Suprapubic skin (tissue), 4 donors: ENCODE results near the gene SLC30A3.

Experiments
- CTCF ChIP-seq, 2 donors: fragments of 200-600 bp in 1 of 2; fragments of 450-650 bp in 1 of 2; sonication (generic) in 1 of 2; IDR thresholded peaks; one replicate each; pipeline ENCODE4 v1.5.1; 2016 to 2019; ENCODE audit warnings: antibody characterized with exemption in 2 of 2, mild to moderate bottlenecking in 1 of 2, moderate library complexity in 1 of 2
- EP300 ChIP-seq: sonication (generic); formaldehyde crosslinking; IDR thresholded peaks from one replicate; pipeline ENCODE4 v1.6.1; 2017; ENCODE audit warnings: antibody characterized with exemption
- POLR2A ChIP-seq, 2 donors: fragments of 450-650 bp; IDR thresholded peaks; one replicate each; pipeline ENCODE4 v1.6.1; 2017; ENCODE audit warnings: antibody characterized with exemption in 2 of 2, mild to moderate bottlenecking in 2 of 2, moderate library complexity in 2 of 2
- POLR2AphosphoS5 ChIP-seq, 3 donors: sonication (generic); formaldehyde crosslinking; IDR thresholded peaks; one replicate each; pipeline ENCODE4 v1.6.1; 2017; ENCODE audit warnings: antibody characterized with exemption in 3 of 3

- TF ChIP-seq CTCF (IDR thresholded peaks at IDR 0.05) (no peak), POLR2A (IDR thresholded peaks at IDR 0.05) (no peak), POLR2AphosphoS5 (IDR thresholded peaks at IDR 0.05) (no peak), EP300 (no peak)
Measured at GRCh38 chr2:27214941-27215340, 47.9 kb downstream of the SLC30A3 start.
